NCI-H1417 treated with DMSO at 0.1 percent for 48 hours (cell line): ENCODE measurements around the gene HENMT1.
A peak's percentile ranks its signal among the peaks of the same experiment; 100 is the strongest.
"Not testable (repeated sequence)": the region's sequence is repeated elsewhere in the genome, so short reads cannot be mapped to it uniquely, and the experiment has no call there.

ENCODE experiments used
- DNase-seq: peaks from one replicate; lab custom pipeline; 2025; lab: John Stamatoyannopoulos, UW

The HENMT1 gene

DNA sequence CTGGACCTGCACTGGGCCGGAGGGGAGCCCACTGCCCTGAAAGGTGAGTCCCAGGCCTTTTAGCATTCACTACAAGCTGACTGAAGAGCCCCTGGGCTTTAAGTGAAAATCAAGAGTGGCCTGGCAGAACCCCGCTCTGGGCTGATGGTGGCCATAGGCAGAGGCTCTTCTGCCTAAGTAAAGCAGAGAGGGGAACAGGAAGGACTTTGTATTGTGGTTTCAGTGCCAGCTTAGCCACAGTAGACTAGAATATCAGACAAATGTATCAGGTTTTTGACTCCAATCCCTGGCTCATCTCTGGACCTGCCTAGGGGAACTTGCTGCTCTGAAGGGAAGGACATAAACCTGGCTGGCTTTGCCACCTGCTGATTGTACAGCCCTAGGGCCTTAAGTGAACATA lies 10.2 kb upstream of the HENMT1 start:
- DNase-seq: no peak

- DNase-seq: no peak
Measured at GRCh38 chr1:108670131-108670773, 9.4 kb upstream of the HENMT1 start.

- no peak for DNase-seq
Measured at GRCh38 chr1:108669679-108670078, 8.8 kb upstream of the HENMT1 start.

DNA sequence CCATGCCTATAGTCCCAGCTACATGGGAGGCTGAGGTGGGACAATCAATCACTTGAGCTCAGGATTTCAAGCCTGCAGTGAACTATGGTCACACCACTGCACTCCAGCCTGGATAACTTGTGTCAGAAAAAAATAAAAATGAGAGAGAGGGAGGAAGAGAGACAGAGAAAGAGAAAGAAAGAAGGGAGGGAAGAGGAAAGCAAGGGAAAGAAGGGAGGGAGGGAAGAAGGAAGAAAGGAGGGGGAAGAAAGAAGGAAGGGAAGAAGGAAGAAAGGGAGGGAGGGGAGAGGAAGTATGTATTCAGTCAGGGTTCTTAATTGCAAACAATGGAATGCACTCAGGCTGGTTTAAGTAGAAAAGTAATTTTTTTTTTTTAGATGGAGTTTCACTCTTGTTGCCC lies 7.9 kb upstream of the HENMT1 start:
- no peak for DNase-seq

DNA sequence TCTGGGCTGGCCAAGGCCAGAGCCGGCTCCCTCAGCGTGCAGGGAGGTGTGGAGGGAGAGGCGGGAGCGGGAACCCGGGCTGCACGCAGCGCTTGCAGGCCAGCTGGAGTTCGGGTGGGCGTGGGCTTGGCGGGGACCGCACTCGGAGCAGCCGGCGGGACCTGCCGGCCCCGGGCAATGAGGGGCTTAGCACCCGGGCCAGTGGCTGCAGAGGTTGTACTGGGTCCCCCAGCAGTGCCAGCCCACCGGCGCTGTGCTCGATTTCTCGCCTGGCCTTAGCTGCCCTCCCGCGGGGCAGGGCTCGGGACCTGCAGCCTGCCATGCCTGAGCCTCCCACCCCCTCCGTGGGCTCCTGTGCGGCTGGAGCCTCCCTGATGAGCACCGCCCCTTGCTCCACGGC lies 6.5 kb upstream of the HENMT1 start:
- DNase-seq: not testable (repeated sequence)

DNA sequence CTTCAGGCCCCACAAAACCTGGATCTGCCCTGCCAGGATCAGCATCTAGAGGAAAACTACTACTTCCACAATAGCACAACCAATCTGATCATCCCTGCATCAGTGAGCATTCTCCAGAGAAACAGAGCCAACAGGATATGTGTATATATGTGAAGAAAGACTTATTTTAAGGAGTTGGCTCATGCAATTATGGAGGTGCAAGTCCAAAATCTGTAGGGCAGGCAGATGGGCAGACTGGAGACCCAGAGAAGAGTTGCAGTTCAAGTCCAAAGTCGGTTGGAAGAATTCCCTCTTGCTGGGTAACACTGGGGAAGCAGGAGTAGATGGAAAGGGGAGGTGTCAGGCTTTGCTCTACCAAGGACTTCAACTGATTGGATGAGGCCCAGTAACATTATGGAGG lies 4.9 kb upstream of the HENMT1 start:
- no peak for DNase-seq

- no peak for DNase-seq
Measured at GRCh38 chr1:108665067-108665466, 4.2 kb upstream of the HENMT1 start.

GRCh38 chr1:108664481-108664880 lies 3.6 kb upstream of the HENMT1 start:
- DNase-seq: no peak

DNA sequence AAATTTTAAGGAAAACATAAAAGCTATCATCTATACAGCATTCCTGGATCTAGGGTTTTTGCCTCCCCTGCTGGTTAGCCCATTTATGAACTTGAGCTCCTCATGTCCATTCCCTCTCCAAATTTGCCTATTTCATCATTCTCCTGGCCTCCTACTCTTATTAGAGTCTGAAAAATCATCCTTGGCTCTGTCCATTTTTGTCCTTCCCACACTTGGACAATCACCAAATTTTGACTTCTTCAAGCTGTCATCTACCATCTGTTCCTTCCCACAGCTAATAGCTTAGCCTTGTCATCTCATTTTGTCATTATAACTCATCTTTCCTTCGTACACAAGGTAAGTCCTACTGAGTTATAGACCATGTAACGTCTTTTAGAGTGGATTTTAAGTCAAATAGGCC lies 2.2 kb upstream of the HENMT1 start:
- no peak for DNase-seq

DNA sequence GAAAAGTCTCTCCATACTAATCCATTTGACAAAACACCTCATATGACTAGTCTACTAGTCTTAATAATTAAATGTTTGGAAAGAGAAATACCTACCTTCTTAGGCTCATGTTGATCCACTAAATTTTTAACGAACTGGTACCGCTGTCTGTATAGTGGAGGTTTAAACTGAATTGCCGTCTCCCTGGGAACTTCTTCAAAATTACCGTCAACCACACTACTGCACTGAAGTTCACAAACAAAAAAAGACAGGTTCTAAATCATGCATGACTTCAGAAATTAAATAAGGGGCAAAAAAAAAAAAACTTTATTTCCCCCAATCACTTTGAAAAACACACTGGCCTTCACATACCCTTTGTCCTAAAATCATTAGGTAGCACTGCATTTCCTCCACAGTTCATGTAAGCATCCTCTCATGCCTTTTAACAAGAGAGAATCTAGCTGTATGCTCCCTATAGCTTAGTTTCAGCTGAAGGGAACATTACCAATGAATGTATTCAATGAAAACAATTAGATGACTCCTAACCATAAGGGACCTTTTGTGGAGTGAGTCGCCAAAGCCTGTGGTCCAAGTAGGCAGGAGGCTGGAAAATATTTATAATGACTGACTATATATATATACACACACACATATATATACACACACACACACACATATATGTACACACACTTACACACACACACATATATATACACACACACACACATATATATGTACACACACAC lies 3.4 kb downstream of the HENMT1 start:
- no peak for DNase-seq

- DNase-seq: no peak
Measured at GRCh38 chr1:108653431-108654105, 7.3 kb downstream of the HENMT1 start.

- no peak for DNase-seq
Measured at GRCh38 chr1:108646648-108647269, 14.1 kb downstream of the HENMT1 start.

GRCh38 chr1:108646265-108646647 lies 14.6 kb downstream of the HENMT1 start:
- no peak for DNase-seq

DNA sequence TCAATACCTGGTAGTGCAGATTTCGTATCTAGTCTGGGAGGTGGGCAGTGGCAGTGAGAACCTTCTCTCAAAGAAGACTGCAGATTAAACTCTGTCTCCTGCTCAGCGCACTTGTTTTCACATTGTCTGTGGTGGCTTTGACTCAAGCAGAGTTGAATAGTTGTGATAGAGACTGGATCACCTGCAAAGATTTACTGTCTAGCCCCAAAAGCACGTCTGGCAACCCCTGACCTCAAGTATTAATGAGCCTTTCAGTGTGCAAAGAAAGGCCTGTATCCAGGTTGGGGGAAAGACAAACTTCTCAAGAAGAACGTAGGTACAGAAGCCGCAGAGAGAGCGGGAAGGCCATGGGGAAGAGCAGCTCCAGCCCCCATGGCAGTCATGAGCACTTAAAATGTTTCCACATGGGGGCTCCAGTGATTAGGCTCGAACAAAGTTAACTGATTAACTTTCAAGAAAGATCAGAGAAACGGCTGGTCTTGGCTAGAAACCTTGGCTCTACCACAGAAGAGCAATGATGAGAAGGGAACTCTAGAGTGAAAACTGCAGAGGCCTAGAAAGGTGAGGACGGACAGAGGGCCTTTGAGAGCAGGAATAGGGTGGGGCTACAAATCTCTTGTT lies 15.2 kb downstream of the HENMT1 start:
- no peak for DNase-seq

- no peak for DNase-seq
Measured at GRCh38 chr1:108644984-108645383, 15.9 kb downstream of the HENMT1 start.

DNA sequence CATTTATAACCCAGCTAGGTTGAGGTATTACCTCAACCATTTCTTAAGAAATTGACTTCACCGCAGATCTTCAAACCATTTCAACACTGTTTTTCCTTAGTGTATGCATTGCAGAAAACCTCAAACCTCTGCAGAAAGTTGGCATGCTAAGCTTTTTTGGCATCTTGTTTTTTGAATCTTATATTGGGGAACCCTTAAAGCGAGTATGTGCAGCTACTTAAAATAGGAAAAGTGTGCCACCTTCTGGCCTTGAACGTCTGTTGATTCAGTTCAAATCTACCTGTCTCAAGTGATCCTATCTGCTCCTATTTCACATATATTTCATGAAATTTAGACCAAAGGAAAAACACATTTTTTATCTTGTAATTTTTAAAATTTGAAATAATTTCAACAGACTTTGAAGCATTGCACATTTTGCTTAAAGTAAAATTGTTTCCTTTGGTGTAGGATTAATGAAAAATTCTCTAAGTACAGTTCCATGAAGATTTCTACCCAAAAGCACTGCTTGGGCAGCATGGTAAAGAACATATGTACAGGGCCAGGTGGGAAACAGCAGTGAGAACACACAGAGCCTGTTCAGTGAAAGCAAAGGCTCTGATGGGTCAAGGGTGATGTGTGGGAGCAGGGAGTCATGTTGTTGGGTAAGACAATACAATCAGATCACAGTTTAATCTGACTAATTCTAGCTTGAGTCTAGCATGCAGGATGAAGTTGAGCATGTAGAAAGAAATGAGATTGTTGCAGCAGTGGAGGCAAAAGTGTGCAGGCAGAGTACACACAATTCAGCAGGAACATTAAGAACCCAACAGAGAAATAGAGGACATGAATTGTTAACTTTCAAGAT lies 17.2 kb downstream of the HENMT1 start:
- DNase-seq: peak; percentile 26

- DNase-seq: not testable (repeated sequence)
Measured at GRCh38 chr1:108640863-108641262, 20.0 kb downstream of the HENMT1 start.

- DNase-seq: no peak
Measured at GRCh38 chr1:108639899-108640560, 20.9 kb downstream of the HENMT1 start.

GRCh38 chr1:108636876-108637275 lies 24.0 kb downstream of the HENMT1 start:
- DNase-seq: no peak

- DNase-seq: no peak
Measured at GRCh38 chr1:108634521-108634920, 26.4 kb downstream of the HENMT1 start.

- DNase-seq: no peak
Measured at GRCh38 chr1:108628665-108629064, 32.2 kb downstream of the HENMT1 start.
